ENCODE data around the gene HIC1.
"Not testable (repeated sequence)": the region's sequence is repeated elsewhere in the genome, so short reads cannot be mapped to it uniquely, and the experiment has no call there.

HIC1 gene

DNA sequence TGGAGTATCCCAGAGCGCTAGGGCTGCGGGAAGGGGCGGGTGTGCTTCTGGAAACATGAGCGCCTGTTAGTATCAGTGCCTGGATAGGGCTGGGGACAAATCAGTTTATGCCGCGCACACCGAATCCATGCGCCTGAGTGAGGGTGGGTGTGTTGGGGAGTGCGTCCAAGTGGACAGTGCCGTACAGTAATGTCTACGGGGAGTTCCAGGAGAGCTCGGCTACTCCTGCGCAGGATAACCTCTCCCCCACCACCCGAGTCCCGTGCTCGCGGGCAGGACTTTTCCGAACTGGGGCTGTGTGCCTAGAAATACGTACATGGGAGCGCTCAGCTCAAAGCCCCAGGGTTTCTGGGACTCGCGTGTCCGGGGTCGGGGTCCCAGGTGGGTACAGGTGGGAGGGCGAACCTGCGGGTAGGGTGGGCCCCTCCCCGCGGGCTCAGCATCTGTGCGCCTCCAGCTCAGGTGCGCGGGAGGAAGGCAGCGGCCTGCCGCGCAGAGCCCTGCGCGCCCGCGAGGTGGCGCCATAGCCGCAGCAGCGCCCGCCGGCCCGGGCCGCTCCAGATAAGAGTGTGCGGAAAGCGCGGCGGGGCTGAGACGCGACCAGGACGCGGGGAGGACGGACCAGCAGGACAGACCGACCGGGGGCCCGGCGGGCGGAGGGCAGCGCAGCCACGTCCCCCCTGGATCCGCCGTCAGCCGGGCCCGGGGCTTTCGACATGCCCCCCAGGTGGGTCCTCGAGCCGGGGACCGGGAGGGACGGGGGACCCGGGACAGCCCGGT, at the start of gene HIC1:
HIC1 (plus strand) TSS at position 592 of the 780 bp plus-strand sequence. CDS start 1,588 bp downstream, outside the sequence.
- DNase-seq, result peak; percentile 65

DNA sequence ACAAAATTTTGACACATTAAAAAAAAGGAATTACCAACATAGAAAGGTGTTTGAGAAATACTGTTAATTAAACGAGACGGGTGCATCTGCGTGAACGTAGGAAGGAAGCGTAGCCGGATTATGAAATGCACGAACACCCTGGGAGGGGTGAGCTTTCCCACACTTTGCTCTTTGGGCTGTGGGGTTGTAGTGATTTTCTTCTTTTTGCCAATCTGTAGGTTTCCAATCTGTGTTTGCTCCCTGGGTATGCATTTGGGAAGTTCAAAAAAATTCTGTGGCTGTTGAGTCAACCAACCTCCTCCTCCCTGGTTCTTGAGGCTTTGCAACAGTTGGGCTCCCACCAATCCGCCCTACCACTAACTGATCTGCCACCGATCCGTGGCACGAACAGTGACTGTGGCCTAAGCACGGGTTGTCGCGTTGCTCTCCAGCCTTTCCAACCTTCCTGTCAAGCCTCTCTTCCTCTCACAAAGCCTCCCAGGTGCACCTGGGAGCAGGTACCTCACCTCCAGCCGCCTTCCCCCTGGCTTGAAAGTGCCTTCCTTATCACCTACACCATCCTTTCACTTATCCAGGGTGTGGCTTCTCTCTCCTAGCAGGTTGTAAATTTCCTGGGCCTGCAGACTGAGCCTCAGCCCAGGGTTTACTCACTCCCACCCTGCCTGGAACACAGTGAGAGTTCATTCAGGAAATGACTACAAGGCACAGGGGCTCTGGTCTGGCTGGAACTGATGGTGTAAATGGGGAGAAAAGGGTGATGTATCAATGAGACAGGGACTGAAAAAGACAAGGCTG, 46.4 kb upstream of the HIC1 start:
- no peak for DNase-seq

DNA sequence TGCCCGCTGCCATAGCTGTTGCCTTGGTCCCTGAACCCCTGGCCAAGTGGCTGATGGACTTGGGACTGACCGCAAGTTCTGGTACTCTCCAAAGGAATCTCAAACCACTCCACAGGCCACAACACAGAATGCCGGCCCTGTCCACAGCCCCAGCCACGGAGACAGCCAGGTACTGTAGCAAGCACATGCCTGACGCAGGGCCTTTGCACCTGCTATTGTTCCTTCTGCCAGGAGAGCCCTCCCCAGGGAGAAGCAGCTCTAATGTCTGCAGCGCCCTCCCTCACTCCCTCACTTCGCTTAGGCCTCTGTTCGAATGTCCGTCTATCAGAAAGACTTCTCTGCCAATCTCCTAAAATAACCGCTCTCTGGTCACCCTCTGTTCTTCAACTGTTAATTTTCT, 45.2 kb upstream of the HIC1 start:
- no peak for DNase-seq

DNA sequence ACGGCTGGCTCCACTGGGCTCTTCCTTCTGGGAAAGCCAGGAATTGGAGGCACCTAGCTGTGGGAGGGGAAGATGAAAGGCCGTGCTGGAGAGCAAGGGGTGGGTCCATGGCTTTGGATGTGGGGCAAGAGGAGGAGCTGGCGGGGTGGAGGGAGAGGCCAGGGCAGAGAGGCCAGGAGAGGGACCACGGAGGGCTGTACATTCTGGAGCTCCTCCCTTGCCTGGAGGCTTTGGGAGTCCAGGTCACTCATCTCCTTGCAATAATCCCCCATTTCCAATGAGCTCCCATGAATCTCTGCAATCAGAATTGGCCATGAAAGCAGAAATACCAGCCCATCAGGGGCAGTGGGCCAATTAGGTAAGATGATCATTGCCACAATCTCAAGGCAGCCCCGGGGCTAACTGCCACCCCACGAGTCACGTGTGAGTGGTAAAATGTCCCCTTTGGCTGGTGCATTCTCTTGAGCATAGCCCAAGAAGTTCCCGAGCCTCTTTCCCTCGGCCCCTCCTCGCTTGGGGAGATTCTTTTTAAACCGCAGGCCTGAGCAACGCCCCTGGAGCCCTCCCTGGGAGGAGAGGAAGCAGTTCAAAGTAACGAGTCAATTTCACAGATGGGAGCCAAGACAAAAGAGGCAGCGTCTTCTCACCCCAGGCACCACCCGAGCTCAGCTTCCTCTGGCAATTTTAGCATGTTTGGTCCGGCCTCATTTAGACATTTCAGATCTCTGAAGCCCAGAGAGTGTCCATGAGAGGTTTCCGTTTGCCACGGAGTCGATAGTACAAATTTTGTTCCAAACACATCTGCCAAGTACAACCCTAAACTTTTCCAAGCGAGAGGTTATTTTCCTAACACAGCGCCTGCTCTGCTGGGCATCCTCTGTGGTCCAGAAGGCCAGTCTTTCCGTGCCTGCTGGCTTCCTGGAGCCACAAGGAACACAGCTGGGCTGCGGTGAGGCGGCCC, 43.2 kb upstream of the HIC1 start:
- no peak for DNase-seq

- DNase-seq, result no peak
Observed at GRCh38 chr17:2012499-2012898, 42.4 kb upstream of the HIC1 start.

- not testable (repeated sequence) for DNase-seq
Observed at GRCh38 chr17:2013220-2013993, 41.5 kb upstream of the HIC1 start.

- DNase-seq, result no peak
Observed at GRCh38 chr17:2013994-2014317, 40.9 kb upstream of the HIC1 start.

- DNase-seq, result no peak
Observed at GRCh38 chr17:2015314-2015713, 39.6 kb upstream of the HIC1 start.

GRCh38 chr17:2016494-2016893, 38.4 kb upstream of the HIC1 start:
- DNase-seq, result no peak

DNA sequence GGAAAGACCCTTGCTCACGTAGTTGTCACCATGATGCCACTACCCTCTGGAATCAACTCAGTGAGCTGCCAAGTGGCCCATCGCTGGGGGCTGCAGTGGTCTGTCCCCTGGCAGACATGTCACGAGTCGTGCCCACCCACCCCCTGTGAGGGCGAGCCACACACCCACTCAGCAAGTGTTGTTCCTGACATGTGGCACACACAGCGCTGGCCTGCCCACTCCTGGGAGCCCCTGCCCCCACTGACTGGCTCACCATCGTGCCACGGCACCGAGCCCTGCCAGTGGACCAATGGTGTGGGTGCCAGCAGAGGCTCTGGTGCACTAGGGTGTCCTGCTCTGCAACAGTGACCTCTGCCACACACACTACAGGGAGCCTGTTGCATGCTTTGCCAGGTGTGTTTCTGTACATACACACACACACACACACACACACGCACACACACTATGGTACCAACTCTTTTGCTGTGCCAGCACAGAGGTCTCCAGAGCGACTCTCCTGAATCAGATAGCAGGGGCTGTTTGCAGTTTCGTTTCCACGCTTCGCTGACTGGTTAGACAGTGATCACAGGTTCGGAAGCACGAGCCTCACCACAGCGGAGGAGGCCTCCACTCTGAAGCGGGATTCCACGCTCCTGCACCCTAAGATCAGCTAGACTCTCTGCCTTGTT, 37.5 kb upstream of the HIC1 start:
- no peak for DNase-seq

- DNase-seq, result no peak
Observed at GRCh38 chr17:2018716-2019510, 36.0 kb upstream of the HIC1 start.

GRCh38 chr17:2019723-2020122, 35.2 kb upstream of the HIC1 start:
- no peak for DNase-seq

DNA sequence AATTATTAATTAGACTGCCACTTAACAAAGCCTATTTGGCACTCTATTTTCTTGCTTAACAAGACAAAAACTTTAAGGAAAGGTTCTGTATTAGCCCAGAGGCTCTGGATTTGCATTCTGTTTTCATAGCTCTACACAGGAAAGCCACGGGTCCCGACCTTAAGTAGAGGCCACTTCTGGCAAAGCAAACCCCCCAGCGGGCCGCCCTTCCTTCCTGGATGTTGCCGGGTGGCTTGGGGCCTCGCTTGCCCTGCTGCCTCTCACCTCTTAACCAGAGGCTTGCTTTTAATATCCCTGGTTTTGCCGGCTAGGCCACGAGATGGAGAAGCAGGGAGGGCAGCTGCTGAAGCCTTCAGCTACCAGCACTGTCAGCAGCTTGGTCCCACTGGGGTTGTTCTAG, 34.2 kb upstream of the HIC1 start:
- DNase-seq, result no peak

DNA sequence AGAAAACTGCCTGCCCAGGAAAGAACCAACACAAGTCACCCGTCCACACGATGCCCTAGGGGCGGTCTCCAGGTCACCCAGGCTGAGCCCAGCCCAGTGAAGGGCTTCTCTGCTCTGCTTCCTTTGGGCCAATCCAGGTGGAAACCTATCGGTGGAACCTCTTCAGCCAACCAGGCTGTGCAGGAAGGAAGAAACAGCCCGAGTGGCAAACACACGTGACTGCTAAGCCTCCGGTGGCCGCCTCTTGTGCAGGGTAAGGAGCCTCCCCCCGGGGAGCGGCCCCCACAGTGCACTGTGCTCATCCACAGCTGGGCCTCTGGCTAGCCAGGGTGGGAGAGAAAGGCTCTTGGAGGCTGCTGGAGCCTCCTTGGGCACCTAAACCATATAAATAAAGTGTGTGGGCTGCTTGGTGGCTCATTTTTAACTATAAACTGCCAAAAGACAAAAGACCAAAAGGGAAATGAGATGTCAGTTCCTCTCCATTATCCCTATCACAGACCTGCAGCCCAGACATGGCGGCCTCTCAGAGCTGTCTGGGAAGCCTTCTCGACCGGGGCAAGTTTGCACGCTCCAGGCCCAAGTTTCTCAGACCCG, 32.2 kb upstream of the HIC1 start:
- DNase-seq, result no peak

DNA sequence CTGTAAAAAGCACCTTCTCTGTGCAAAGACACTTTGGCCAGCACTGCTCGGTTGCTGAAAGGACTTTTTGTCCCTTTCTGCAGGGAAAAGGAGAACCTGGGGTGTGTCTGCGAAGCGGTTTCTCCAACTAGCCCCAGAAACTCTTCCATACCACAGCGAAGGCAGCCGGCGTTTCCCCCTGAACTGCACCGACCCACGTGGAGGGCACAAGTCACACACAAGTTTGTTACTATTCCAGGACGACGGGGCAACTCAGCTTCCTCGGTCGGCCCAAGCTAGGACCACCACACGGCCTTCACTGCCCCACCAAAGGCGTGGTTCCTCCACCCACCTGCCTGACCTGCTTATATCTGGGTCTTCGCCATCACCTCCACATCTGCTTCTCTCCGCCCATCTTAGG, 31.6 kb upstream of the HIC1 start:
- DNase-seq, result no peak

DNA sequence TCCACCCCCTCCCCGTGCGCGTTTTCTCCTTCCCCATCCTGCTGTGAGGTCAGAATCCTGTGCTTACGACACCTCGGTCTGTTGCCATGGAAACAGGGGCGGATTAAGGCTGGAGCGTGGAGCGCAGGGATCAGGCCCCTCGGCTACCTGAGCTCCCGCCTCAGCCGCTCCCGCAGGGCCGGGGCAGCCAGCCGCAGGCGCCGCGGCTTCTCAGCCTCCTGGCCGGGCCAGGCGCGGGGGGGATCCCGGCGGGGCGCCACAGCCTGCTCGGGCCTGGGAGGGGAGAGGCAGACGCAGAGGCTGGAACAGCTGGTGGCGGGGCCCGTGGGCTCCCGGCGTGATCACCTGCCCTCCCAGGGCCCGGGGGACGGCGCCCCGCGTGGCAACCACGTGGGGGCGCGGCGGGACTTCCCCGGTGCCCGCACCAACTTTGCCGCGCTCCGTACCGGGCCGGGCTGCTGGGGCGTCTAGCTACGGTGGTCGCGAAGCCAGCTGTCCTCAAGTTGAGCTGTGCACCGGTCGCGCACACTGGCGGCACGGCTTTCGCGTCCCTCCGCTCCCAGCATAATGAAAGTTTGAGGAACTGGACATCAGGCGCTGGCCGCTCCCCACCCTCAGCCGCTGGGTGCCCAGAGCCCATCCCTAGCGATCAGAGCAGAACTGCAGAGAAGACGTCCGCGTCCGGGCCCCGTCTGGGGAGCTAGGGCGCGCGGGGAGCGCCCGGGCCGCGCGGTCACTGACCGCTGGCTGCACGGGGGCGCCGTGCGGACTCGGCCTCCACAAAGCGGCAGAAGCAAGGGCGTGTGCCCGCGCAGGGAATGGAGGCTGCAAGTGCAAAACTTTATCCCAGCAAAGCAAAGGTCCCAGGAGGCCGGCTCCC, 31.0 kb upstream of the HIC1 start:
- DNase-seq, result no peak

GRCh38 chr17:2024572-2025219, 30.2 kb upstream of the HIC1 start:
- no peak for DNase-seq

GRCh38 chr17:2025220-2025621, 29.7 kb upstream of the HIC1 start, which contains the start of gene RTN4RL1:
RTN4RL1 (minus strand) TSS chr17:2025334; CDS start chr17:2024865, 469 bp downstream.
- no peak for DNase-seq
